H9 (cell line): ENCODE measurements around the gene NPHP4. TPM values are rescaled to one million over a fixed set of nuclear protein-coding genes. Genes with fewer than 3 reads are reported as not detected.

ENCODE experiments used
- DNase-seq: peaks from one replicate; pipeline ENCODE4 v3.0.0-alpha.2; 2017
- H2AFZ ChIP-seq: one replicate; pipeline ENCODE4 v1.6.1; 2013; ENCODE audit warnings: mild to moderate bottlenecking, low read length, control low read depth, moderate library complexity
- H2AK5ac ChIP-seq: 2 replicates; pipeline ENCODE4 v1.6.1; 2013; ENCODE audit warnings: low read length, control low read depth, mixed read lengths; ENCODE audit not compliant: insufficient read length
- H2BK120ac ChIP-seq: one replicate; pipeline ENCODE4 v1.6.1; 2013; ENCODE audit warnings: low read depth, mild to moderate bottlenecking, low read length, control low read depth, inconsistent platforms; ENCODE audit not compliant: poor library complexity, severe bottlenecking
- H2BK12ac ChIP-seq: 2 replicates; pipeline ENCODE4 v1.6.1; 2013; ENCODE audit warnings: low read length, control low read depth, mixed read lengths, low read depth; ENCODE audit not compliant: insufficient read length
- H2BK15ac ChIP-seq: 2 replicates; pipeline ENCODE4 v1.6.1; 2013; ENCODE audit warnings: low read depth, low read length, control low read depth
- H2BK20ac ChIP-seq: one replicate; pipeline ENCODE4 v1.6.1; 2013; ENCODE audit warnings: low read depth, mild to moderate bottlenecking, low read length, control low read depth, inconsistent platforms; ENCODE audit not compliant: poor library complexity, severe bottlenecking
- H2BK5ac ChIP-seq: 2 replicates; pipeline ENCODE4 v1.6.1; 2013; ENCODE audit warnings: low read length, control low read depth, mixed read lengths; ENCODE audit not compliant: insufficient read length
- H3K14ac ChIP-seq: 2 replicates; pipeline ENCODE4 v1.6.1; 2013; ENCODE audit warnings: low read length, control low read depth; ENCODE audit not compliant: insufficient read depth
- H3K18ac ChIP-seq: 2 replicates; pipeline ENCODE4 v1.6.1; 2013; ENCODE audit warnings: low read depth, mild to moderate bottlenecking, mixed read lengths, low read length, control low read depth; ENCODE audit not compliant: insufficient read length
- H3K23ac ChIP-seq: 2 replicates; pipeline ENCODE4 v1.6.1; 2013; ENCODE audit warnings: low read length, control low read depth, mixed read lengths, low read depth; ENCODE audit not compliant: insufficient read length
- H3K23me2 ChIP-seq: 2 replicates; pipeline ENCODE4 v1.6.1; 2013; ENCODE audit warnings: low read depth, mild to moderate bottlenecking, mixed read lengths, low read length, control low read depth; ENCODE audit not compliant: insufficient read length, poor library complexity, severe bottlenecking
- H3K27ac ChIP-seq: 2 replicates; pipeline ENCODE4 v1.5.1; 2013; ENCODE audit warnings: low read length, control low read depth, mixed read lengths, low read depth; ENCODE audit not compliant: insufficient read length
- H3K27me3 ChIP-seq: 2 replicates; pipeline ENCODE4 v1.6.1; 2013; ENCODE audit warnings: low read length, control low read depth, inconsistent platforms; ENCODE audit not compliant: insufficient read depth
- H3K4ac ChIP-seq: 2 replicates; pipeline ENCODE4 v1.6.1; 2013; ENCODE audit warnings: low read depth, mild to moderate bottlenecking, control low read depth, inconsistent platforms, low read length, moderate library complexity
- H3K4me1 ChIP-seq: 2 replicates; pipeline ENCODE4 v1.6.1; 2013; ENCODE audit warnings: low read length, control low read depth, inconsistent platforms; ENCODE audit not compliant: insufficient read depth
- H3K4me2 ChIP-seq: 2 replicates; pipeline ENCODE4 v1.6.1; 2013; ENCODE audit warnings: low read length, control low read depth, mixed read lengths; ENCODE audit not compliant: insufficient read length, insufficient read depth
- H3K56ac ChIP-seq: 2 replicates; pipeline ENCODE4 v1.6.1; 2013; ENCODE audit warnings: low read depth, mild to moderate bottlenecking, mixed read lengths, low read length, control low read depth; ENCODE audit not compliant: insufficient read length
- H3K79me1 ChIP-seq: 2 replicates; pipeline ENCODE4 v1.6.1; 2013; ENCODE audit warnings: low read depth, mild to moderate bottlenecking, moderate library complexity, low read length, control low read depth, inconsistent platforms; ENCODE audit not compliant: insufficient read depth, poor library complexity, severe bottlenecking
- H3K79me2 ChIP-seq: 2 replicates; pipeline ENCODE4 v1.6.1; 2013; ENCODE audit warnings: low read length, control low read depth, inconsistent platforms; ENCODE audit not compliant: insufficient read depth
- H3K9ac ChIP-seq: 2 replicates; pipeline ENCODE4 v1.6.1; 2013; ENCODE audit warnings: low read length, control low read depth, mixed read lengths; ENCODE audit not compliant: insufficient read length; ENCODE audit errors: extremely low read depth
- H3K9me3 ChIP-seq: one replicate; pipeline ENCODE4 v1.6.1; 2013; ENCODE audit warnings: low read depth, low read length, inconsistent platforms; ENCODE audit not compliant: control insufficient read depth
- H3T11ph ChIP-seq: one replicate; pipeline ENCODE4 v1.6.1; 2013; ENCODE audit warnings: mild to moderate bottlenecking, low read length, control low read depth, inconsistent platforms
- H4K20me1 ChIP-seq: one replicate; pipeline ENCODE4 v1.6.1; 2013; ENCODE audit not compliant: control insufficient read depth, insufficient read length, insufficient read depth
- H4K5ac ChIP-seq: 2 replicates; pipeline ENCODE4 v1.6.1; 2013; ENCODE audit warnings: low read depth, mild to moderate bottlenecking, mixed read lengths, low read length, control low read depth; ENCODE audit not compliant: insufficient read length
- H4K8ac ChIP-seq: replicated peaks from 2 replicates; pipeline ENCODE4 v1.6.1; 2013; ENCODE audit warnings: low read length, control low read depth, mixed read lengths, low read depth; ENCODE audit not compliant: insufficient read length
- H4K91ac ChIP-seq: 2 replicates; pipeline ENCODE4 v1.6.1; 2013; ENCODE audit warnings: low read depth, mild to moderate bottlenecking, moderate library complexity, mixed read lengths, low read length, control low read depth; ENCODE audit not compliant: insufficient read length
- H3K27ac Mint-ChIP-seq, 3 experiments: 2 replicates in 2 of 3; 3 replicates in 1 of 3; pipeline ENCODE4 v1.8.0; 2020 to 2021; ENCODE audit warnings: mixed read lengths in 3 of 3, mild to moderate bottlenecking in 1 of 3, moderate library complexity in 1 of 3
- H3K27me3 Mint-ChIP-seq: 2 replicates; pipeline ENCODE4 v1.8.0; 2021; ENCODE audit warnings: low read depth, mild to moderate bottlenecking, moderate library complexity, mixed read lengths
- H3K36me3 Mint-ChIP-seq, 3 experiments: 2 replicates in 2 of 3; 3 replicates in 1 of 3; pipeline ENCODE4 v1.8.0; 2020 to 2021; ENCODE audit warnings: low read depth in 3 of 3, mixed read lengths in 3 of 3; ENCODE audit not compliant: insufficient read depth in 1 of 3
- H3K4me1 Mint-ChIP-seq, 2 experiments: 2 replicates each; pipeline ENCODE4 v1.8.0; 2020; ENCODE audit warnings: mixed read lengths in 2 of 2
- H3K4me3 Mint-ChIP-seq, 2 experiments: 2 replicates in 1 of 2; 3 replicates in 1 of 2; pipeline ENCODE4 v1.8.0; 2020 to 2021; ENCODE audit warnings: mild to moderate bottlenecking in 2 of 2, mixed read lengths in 2 of 2, moderate library complexity in 1 of 2
- H3K9me3 Mint-ChIP-seq, 2 experiments: 2 replicates in 1 of 2; 3 replicates in 1 of 2; pipeline ENCODE4 v1.8.0; 2020; ENCODE audit warnings: mild to moderate bottlenecking in 2 of 2, mixed read lengths in 2 of 2, moderate library complexity in 1 of 2
- CTCF ChIP-seq: fragments of 200-600 bp; sonication (generic); conservative IDR thresholded peaks from 3 replicates; pipeline ENCODE4 v1.8.0; 2021; ENCODE audit warnings: antibody characterized with exemption, mild to moderate bottlenecking
- whole genome bisulfite sequencing: extraction: QIAGEN DNeasy Blood & Tissue Kit; methylation state at CpG from one replicate; pipeline ENCODE4 v1.1.7; 2013; ENCODE audit warnings: missing lambda C conversion rate, low lambda C conversion rate, mixed read lengths; ENCODE audit not compliant: insufficient read length; ENCODE audit errors: extremely low coverage; 5-methylcytosine and 5-hydroxymethylcytosine counted together
- total RNA-seq: library from RNA; stranded (reverse); gene quantifications from 2 replicates; pipeline ENCODE4 v1.2.1, GENCODE V29; 2021

Gene NPHP4
- total RNA-seq, 1 experiment from 2014 or later, result 17.6 TPM

- no peaks in the 10 kb centered on the region; the same call in 1 of the 2 replicates for H3K27me3 ChIP-seq
- no peak overlapping the region for H2AFZ ChIP-seq
- no peak overlapping the region for H4K8ac ChIP-seq
- no peaks in the 10 kb centered on the region for H3K4me1 ChIP-seq
- peak; percentile 33; the same call in 2 of the 3 replicates for TF ChIP-seq CTCF
- no peaks in the 10 kb centered on the region for H3K9me3 Mint-ChIP-seq
- no peak for DNase-seq
- H3K36me3 Mint-ChIP-seq, result peaks cover 0 to 3% (median 0%) of the 10 kb centered on the region in 3 experiments; a peak in 1 of 7 replicates
- no peak overlapping the region for H3K56ac ChIP-seq
- no peak overlapping the region for H3K23ac ChIP-seq
- H4K20me1 ChIP-seq, result no peaks in the 10 kb centered on the region
- no peak overlapping the region for H3T11ph ChIP-seq
- no peak overlapping the region for H3K4ac ChIP-seq
- no peaks in the 10 kb centered on the region for H3K79me1 ChIP-seq
- peaks cover 14% of the 10 kb centered on the region for H3K23me2 ChIP-seq
- H2BK120ac ChIP-seq, result no peak overlapping the region
- no peak overlapping the region for H2BK15ac ChIP-seq
- H3K9me3 ChIP-seq, result no peaks in the 10 kb centered on the region
- H3K27me3 Mint-ChIP-seq, result peaks cover 50% of the 10 kb centered on the region
- H4K91ac ChIP-seq, result no peak overlapping the region
- no peak overlapping the region for H3K27ac Mint-ChIP-seq
- no peak overlapping the region; the same call in 1 of the 2 replicates for H3K14ac ChIP-seq
- H3K9ac ChIP-seq, result no peak overlapping the region
- H2AK5ac ChIP-seq, result no peak overlapping the region
- H2BK12ac ChIP-seq, result no peak overlapping the region
- H3K18ac ChIP-seq, result no peak overlapping the region
- no CpG with 5 or more reads among the region's 29 CpGs for WGBS
- H4K5ac ChIP-seq, result no peak overlapping the region
- H3K27ac ChIP-seq, result no peak overlapping the region
- H2BK20ac ChIP-seq, result no peak overlapping the region
- no peak overlapping the region for H2BK5ac ChIP-seq
- H3K4me2 ChIP-seq, result no peak overlapping the region
- H3K4me1 Mint-ChIP-seq, result peaks cover 21 to 33% of the 10 kb centered on the region in 2 experiments
- peak overlapping the region in 1 of 2 experiments; percentile 61; a peak in 1 of 5 replicates for H3K4me3 Mint-ChIP-seq
- H3K79me2 ChIP-seq, result no peaks in the 10 kb centered on the region
Observed at GRCh38 chr1:5994713-5995621, 2.7 kb upstream of the NPHP4 start.
